Colon (tissue), 2 donors: ENCODE data around the gene PFDN2.

Experiments
- FAIRE-seq: peaks from 2 replicates; lab custom pipeline; 2012; peaks lifted over from hg19 to GRCh38; lab: Jason Lieb, UNC
- donor health status: control.
- donor health status: control.

PFDN2 gene

DNA sequence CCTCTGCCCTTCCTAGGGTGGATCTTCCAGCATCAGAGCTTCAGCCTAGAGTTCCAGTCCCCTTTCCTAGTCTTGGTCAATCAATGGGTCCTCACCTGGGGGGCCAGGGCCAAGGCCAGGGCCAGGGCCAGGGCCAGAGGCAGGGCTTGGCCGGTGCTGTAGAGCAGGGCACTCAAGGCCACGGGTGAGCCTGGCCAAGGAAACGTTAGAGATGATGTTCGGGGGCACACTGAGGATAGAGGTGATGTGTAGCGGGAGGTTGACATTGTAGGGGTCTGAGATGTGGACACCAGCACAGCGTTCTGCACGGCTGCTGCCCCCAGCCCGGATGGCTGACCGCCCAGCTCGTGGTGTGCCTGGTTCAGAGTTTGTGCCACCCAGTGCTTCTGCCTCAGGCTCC lies 66.6 kb downstream of the PFDN2 start:
- FAIRE-seq, result no peak
